MCF 10A (cell line): Measurements from ENCODE around the gene ZNF660. TPM values are rescaled to one million over a fixed set of nuclear protein-coding genes. Genes with fewer than 3 reads are reported as not detected.

Experiments used
- BruUV-seq: library from RNA; stranded (reverse); fragments of 400-500 nt; replicated peaks from 2 replicates; lab custom pipeline; 2021; lab: Mats Ljungman, UMichigan
- CTCF ChIA-PET: fragments of 300-600 bp; sonication (Branson Sonifier 250); formaldehyde crosslinking; extraction: SDS; loops from one replicate; lab custom pipeline; 2021; ENCODE audit warnings: antibody characterized with exemption, inconsistent platforms; lab: Yijun Ruan, JAX
- POLR2A ChIA-PET: fragments of 300-600, 350-650 bp; sonication (Branson Sonifier 250); formaldehyde crosslinking; extraction: SDS; loops from one replicate; lab custom pipeline; 2020; ENCODE audit warnings: antibody characterized with exemption, inconsistent platforms; lab: Yijun Ruan, JAX
- DNase-seq: peaks from one replicate; pipeline ENCODE4 v3.0.0-alpha.2; 2018; ENCODE audit not compliant: unreplicated experiment
- H3K27ac Mint-ChIP-seq: one replicate; pipeline ENCODE4 v1.8.0; 2022; ENCODE audit warnings: mild to moderate bottlenecking, low read depth, mixed read lengths; ENCODE audit not compliant: unreplicated experiment
- H3K27me3 Mint-ChIP-seq: one replicate; pipeline ENCODE4 v1.8.0; 2022; ENCODE audit warnings: mixed read lengths; ENCODE audit not compliant: insufficient read depth, unreplicated experiment
- H3K36me3 Mint-ChIP-seq: one replicate; pipeline ENCODE4 v1.8.0; 2022; ENCODE audit warnings: mild to moderate bottlenecking, moderate library complexity, mixed read lengths; ENCODE audit not compliant: insufficient read depth, unreplicated experiment
- H3K4me1 Mint-ChIP-seq: one replicate; pipeline ENCODE4 v1.8.0; 2022; ENCODE audit warnings: mixed read lengths; ENCODE audit not compliant: insufficient read depth, unreplicated experiment
- H3K4me3 Mint-ChIP-seq: one replicate; pipeline ENCODE4 v1.8.0; 2022; ENCODE audit warnings: mild to moderate bottlenecking, moderate library complexity, mixed read lengths; ENCODE audit not compliant: unreplicated experiment
- H3K9me3 Mint-ChIP-seq: one replicate; pipeline ENCODE4 v1.8.0; 2022; ENCODE audit warnings: mixed read lengths; ENCODE audit not compliant: unreplicated experiment
- CTCF ChIP-seq: fragments of 200-600 bp; IDR thresholded peaks from one replicate; pipeline ENCODE4 v1.8.0; 2022; ENCODE audit warnings: antibody characterized with exemption, mild to moderate bottlenecking; ENCODE audit not compliant: unreplicated experiment
- intact Hi-C: fragments of 100-400 bp; cut with micrococcal nuclease; formaldehyde crosslinking; loops from 2 replicates; pipeline ENCODE4 v1.14.1; 2022
- total RNA-seq: library from RNA; stranded (reverse); gene quantifications from 2 replicates; pipeline ENCODE4 v1.2.3, GENCODE V29; 2022

Gene ZNF660
- total RNA-seq, 1 experiment from 2014 or later, result not detected

DNA sequence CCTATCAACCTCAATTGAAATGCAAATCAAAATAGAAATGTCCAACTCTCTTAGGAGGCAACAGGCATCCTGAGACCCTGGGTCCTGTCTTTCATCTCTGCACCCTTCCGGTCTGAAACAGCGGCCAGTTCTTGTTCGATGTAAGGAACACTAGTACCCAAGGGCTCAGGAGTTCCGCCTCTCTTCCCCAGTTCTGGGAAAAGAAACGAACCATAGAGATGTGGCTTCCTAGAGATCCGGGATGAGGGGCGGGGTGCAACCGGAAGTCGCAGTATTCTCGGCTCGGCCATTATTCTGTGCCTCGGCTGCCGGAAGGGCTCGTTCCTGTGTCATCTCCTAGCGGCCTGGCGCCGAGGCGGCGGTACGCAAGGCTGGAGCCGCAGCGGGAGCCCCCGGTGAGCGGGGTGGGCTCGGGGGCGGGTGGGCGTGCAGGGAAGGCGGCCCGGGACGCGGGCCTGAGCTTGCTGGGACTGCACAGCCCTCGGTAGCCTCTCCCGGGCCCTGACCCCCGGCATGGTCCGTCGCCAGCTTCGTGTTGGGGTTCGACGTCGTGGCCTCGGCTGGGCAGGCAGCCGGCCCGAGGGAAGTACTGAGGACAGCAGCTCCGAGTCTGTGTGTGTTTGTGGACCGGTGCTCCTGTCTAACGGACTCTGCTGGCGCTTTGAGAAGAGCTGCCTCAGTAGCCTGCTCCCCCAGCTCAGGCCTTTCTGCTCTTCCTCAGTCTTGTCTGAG is 40.2 kb downstream of the ZNF660 start, which contains the start of gene ZNF197:
Gene ZNF197 (plus strand): TSS at position 288 of the 732 bp plus-strand sequence. CDS start 4,119 bp downstream, outside the sequence.
- BruUV-seq, result no TSS peak
- Mint-ChIP-seq H3K4me3 (peak within 1 kb of the TSS; percentile 85), H3K36me3 (peaks cover 20% of the 10 kb centered on the region), H3K27ac (peak within 1 kb of the TSS; percentile 80), H3K9me3 (no peaks in the 10 kb centered on the region), H3K27me3 (no peaks in the 10 kb centered on the region), H3K4me1 (peaks cover 16% of the 10 kb centered on the region)
- peak; percentile 91 for DNase-seq
- ChIA-PET CTCF (interaction anchor here (0.7 to 1.6 kb wide), 7 partner anchors 10 to 1198 kb away, joined by 3 to 6 read pairs (median 3); partner anchors contain the start of gene ZNF35), POLR2A (interaction anchor here (0.7 to 4.2 kb wide), 24 partner anchors 9 to 387 kb away, joined by 3 to 92 read pairs (median 4); partner anchors contain the start of genes EXOSC7, KIAA1143, KIF15 and TCAIM)
- no peak for TF ChIP-seq CTCF
- intact Hi-C loops, result loop anchor here (1.0 to 10.0 kb wide), 4 partner anchors 23 to 289 kb away; partner anchors contain the start of genes KIAA1143, KIF15, ZNF35 and ZNF445

GRCh38 chr3:44628716-44629115 is 44.0 kb downstream of the ZNF660 start:
- DNase-seq, result no peak
- Mint-ChIP-seq H3K27ac (no peak overlapping the region), H3K36me3 (peaks cover 49% of the 10 kb centered on the region), H3K4me3 (no peak overlapping the region), H3K4me1 (peaks cover 16% of the 10 kb centered on the region), H3K27me3 (no peaks in the 10 kb centered on the region), H3K9me3 (no peaks in the 10 kb centered on the region)
- no TSS peak for BruUV-seq
- POLR2A ChIA-PET, result no interaction called here
- CTCF ChIA-PET, result interaction anchor here (0.7 kb wide), 1 partner anchor 356 kb away, joined by 3 read pairs; no protein-coding TSS in a partner anchor
- intact Hi-C loops, result loop anchor here (5.0 to 10.0 kb wide), 2 partner anchors 134 to 154 kb away; partner anchors contain the start of genes KIAA1143, KIF15 and ZNF445
- TF ChIP-seq CTCF, result no peak

- ChIA-PET CTCF (interaction anchor here (0.7 kb wide), 1 partner anchor 100 kb away, joined by 4 read pairs; no protein-coding TSS in a partner anchor), POLR2A (no interaction called here)
- no peaks in the 10 kb centered on the region for H3K27me3 Mint-ChIP-seq
- H3K4me1 Mint-ChIP-seq, result peaks cover 3% of the 10 kb centered on the region
- DNase-seq, result no peak
- H3K9me3 Mint-ChIP-seq, result no peaks in the 10 kb centered on the region
- no peak for TF ChIP-seq CTCF
- no TSS peak for BruUV-seq
- intact Hi-C loops, result no loop called here
- peaks cover 77% of the 10 kb centered on the region for H3K36me3 Mint-ChIP-seq
- H3K27ac Mint-ChIP-seq, result peak overlapping the region; percentile 18
- no peak overlapping the region for H3K4me3 Mint-ChIP-seq
These were observed 47.4 kb downstream of the ZNF660 start for GRCh38 chr3:44632193-44632592.

DNA sequence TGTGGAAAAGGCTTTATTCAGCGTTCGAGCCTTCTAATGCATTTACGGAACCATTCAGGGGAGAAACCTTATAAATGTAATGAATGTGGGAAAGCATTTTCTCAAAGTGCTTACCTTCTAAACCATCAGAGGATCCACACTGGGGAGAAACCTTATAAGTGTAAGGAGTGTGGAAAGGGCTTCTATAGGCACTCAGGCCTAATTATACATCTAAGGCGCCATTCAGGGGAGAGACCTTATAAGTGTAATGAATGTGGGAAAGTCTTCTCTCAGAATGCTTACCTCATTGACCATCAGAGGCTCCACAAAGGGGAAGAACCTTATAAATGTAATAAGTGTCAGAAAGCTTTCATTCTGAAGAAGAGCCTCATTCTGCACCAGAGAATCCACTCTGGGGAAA is 57.6 kb downstream of the ZNF660 start:
- Mint-ChIP-seq H3K27me3 (no peaks in the 10 kb centered on the region), H3K4me3 (no peak overlapping the region), H3K9me3 (peaks cover 19% of the 10 kb centered on the region), H3K4me1 (no peaks in the 10 kb centered on the region), H3K27ac (no peak overlapping the region), H3K36me3 (peaks cover 69% of the 10 kb centered on the region)
- TSS peak; percentile 16 for BruUV-seq
- POLR2A ChIA-PET, result no interaction called here
- intact Hi-C loops, result no loop called here
- CTCF ChIA-PET, result no interaction called here
- TF ChIP-seq CTCF, result no peak
- DNase-seq, result no peak
